HG03025 (cell line): ENCODE results near the gene BIRC5.
"Not testable (repeated sequence)": the region's sequence is repeated elsewhere in the genome, so short reads cannot be mapped to it uniquely, and the experiment has no call there.

Source experiments
- ATAC-seq: cut with Tn5 transposase; IDR thresholded peaks from one replicate; pipeline ENCODE4 v1.9.1; 2021; ENCODE audit warnings: mild to moderate bottlenecking, moderate library complexity; ENCODE audit not compliant: unreplicated experiment, low FRiP score

The BIRC5 gene

GRCh38 chr17:78223765-78224164, 9.7 kb downstream of the BIRC5 start:
- no peak for ATAC-seq

- ATAC-seq, result no peak
Observed at GRCh38 chr17:78224231-78225087, 10.4 kb downstream of the BIRC5 start.

GRCh38 chr17:78225088-78225865, 11.2 kb downstream of the BIRC5 start:
- ATAC-seq, result no peak

GRCh38 chr17:78226055-78226758, 12.2 kb downstream of the BIRC5 start:
- ATAC-seq, result no peak

GRCh38 chr17:78226759-78227454, 12.9 kb downstream of the BIRC5 start:
- ATAC-seq, result no peak

- ATAC-seq, result no peak
Observed at GRCh38 chr17:78227455-78227916, 13.4 kb downstream of the BIRC5 start.

- ATAC-seq, result no peak
Observed at GRCh38 chr17:78228176-78228575, 14.1 kb downstream of the BIRC5 start.

GRCh38 chr17:78230252-78230962, 16.4 kb downstream of the BIRC5 start:
- ATAC-seq, result no peak

GRCh38 chr17:78230996-78231935, 17.2 kb downstream of the BIRC5 start, which contains the start of gene TMEM235:
Gene TMEM235, plus strand, starts transcription at chr17:78231631. Its CDS starts 393 bp downstream, at chr17:78232024.
- no peak for ATAC-seq

GRCh38 chr17:78231991-78232858, 18.2 kb downstream of the BIRC5 start:
- no peak for ATAC-seq

- no peak for ATAC-seq
Observed at GRCh38 chr17:78232859-78233173, 18.8 kb downstream of the BIRC5 start.

GRCh38 chr17:78233678-78234077, 19.6 kb downstream of the BIRC5 start:
- ATAC-seq, result no peak

GRCh38 chr17:78234261-78234865, 20.3 kb downstream of the BIRC5 start:
- no peak for ATAC-seq

- not testable (repeated sequence) for ATAC-seq
Observed at GRCh38 chr17:78235022-78235421, 21.0 kb downstream of the BIRC5 start.

GRCh38 chr17:78235885-78236284, 21.8 kb downstream of the BIRC5 start:
- ATAC-seq, result no peak

GRCh38 chr17:78236362-78237127, 22.5 kb downstream of the BIRC5 start:
- no peak for ATAC-seq
